Endothelial cell of umbilical vein (primary cell): ENCODE data around the gene METTL21C. TPM values are rescaled to one million over a fixed set of nuclear protein-coding genes. Genes with fewer than 3 reads are reported as not detected.

Experiments used
- BruUV-seq: library from RNA; stranded (reverse); fragments of 400-500 nt; replicated peaks from 2 replicates; lab custom pipeline; 2021; lab: Mats Ljungman, UMichigan
- CTCF ChIA-PET: fragments of 300-600, 350-600 bp; sonication (Branson Sonifier 250); formaldehyde crosslinking; loops from one replicate; lab custom pipeline; 2021; ENCODE audit warnings: antibody characterized with exemption, inconsistent platforms; lab: Charles Lee
- POLR2A ChIA-PET: fragments of 300-600, 350-600 bp; sonication (Branson Sonifier 250); formaldehyde crosslinking; loops from one replicate; lab custom pipeline; 2021; ENCODE audit warnings: antibody characterized with exemption, inconsistent platforms; lab: Charles Lee
- DNase-seq: peaks from one replicate; pipeline ENCODE4 v3.0.0-alpha.2; 2011; ENCODE audit warnings: low read depth, low spot score
- FAIRE-seq: peaks from 2 replicates; lab custom pipeline; 2011; peaks lifted over from hg19 to GRCh38; lab: Jason Lieb, UNC
- H2AFZ ChIP-seq: 2 replicates; pipeline ENCODE4 v1.6.0; 2012; ENCODE audit warnings: low read depth, low read length, control low read depth, inconsistent platforms
- H3K27ac ChIP-seq: 2 replicates; pipeline ENCODE4 v1.5.1; 2011; ENCODE audit warnings: low read depth, mild to moderate bottlenecking, control low read depth, low read length, moderate library complexity; ENCODE audit not compliant: insufficient read depth
- H3K27me3 ChIP-seq, 2 experiments: 2 replicates each; pipeline versions ENCODE4 v1.6.0 to v1.6.1; 2011; ENCODE audit warnings: low read length in 2 of 2, mixed read lengths in 1 of 2; ENCODE audit not compliant: control insufficient read depth in 2 of 2, insufficient read depth in 2 of 2
- H3K36me3 ChIP-seq, 2 experiments: 2 replicates in 1 of 2; 3 replicates in 1 of 2; pipeline ENCODE4 v1.5.1; 2011; ENCODE audit warnings: low read length in 2 of 2, mild to moderate bottlenecking in 1 of 2, moderate library complexity in 1 of 2; ENCODE audit not compliant: control insufficient read depth in 2 of 2, insufficient read depth in 2 of 2; ENCODE audit errors: extremely low read depth in 1 of 2
- H3K4me1 ChIP-seq: 3 replicates; pipeline ENCODE4 v1.5.1; 2011; ENCODE audit warnings: mild to moderate bottlenecking, low read length; ENCODE audit not compliant: control insufficient read depth, insufficient read depth; ENCODE audit errors: extremely low read depth
- H3K4me2 ChIP-seq: 2 replicates; pipeline ENCODE4 v1.6.1; 2011; ENCODE audit warnings: low read length, control low read depth, mixed read lengths; ENCODE audit not compliant: insufficient read depth
- H3K4me3 ChIP-seq, 3 experiments: fragments of 200-600 bp in 1 of 3; sonication (generic), shearing (Covaris generic) in 1 of 3; replicated peaks in 1 of 3; 2 replicates each; pipeline ENCODE4 v1.5.1; 2011 to 2016; ENCODE audit warnings: control low read depth in 3 of 3, low read length in 3 of 3, mild to moderate bottlenecking in 2 of 3, inconsistent platforms in 1 of 3, low read depth in 1 of 3, moderate library complexity in 1 of 3; ENCODE audit not compliant: insufficient read depth in 1 of 3
- H3K79me2 ChIP-seq: 2 replicates; pipeline ENCODE4 v1.6.0; 2012; ENCODE audit warnings: low read length, inconsistent platforms; ENCODE audit not compliant: control insufficient read depth, insufficient read depth
- H3K9ac ChIP-seq: replicated peaks from 2 replicates; pipeline ENCODE3; 2011; ENCODE audit warnings: low read length, control low read depth; ENCODE audit not compliant: insufficient read depth; ENCODE audit errors: extremely low read depth
- H3K9me1 ChIP-seq: replicated peaks from 3 replicates; pipeline ENCODE4 v1.6.0; 2011; ENCODE audit warnings: mild to moderate bottlenecking, low read length; ENCODE audit not compliant: control insufficient read depth, insufficient read depth; ENCODE audit errors: extremely low read depth
- H3K9me3 ChIP-seq: replicated peaks from 2 replicates; pipeline ENCODE4 v1.5.1; 2012; ENCODE audit warnings: low read length, inconsistent platforms; ENCODE audit not compliant: control insufficient read depth, insufficient read depth
- H4K20me1 ChIP-seq: replicated peaks from 2 replicates; pipeline ENCODE3; 2011; ENCODE audit warnings: mild to moderate bottlenecking, low read length; ENCODE audit not compliant: control insufficient read depth, insufficient read depth; ENCODE audit errors: extremely low read depth
- EZH2 ChIP-seq: IDR thresholded peaks from 2 replicates; pipeline ENCODE4 v1.6.1; 2012; ENCODE audit warnings: borderline replicate concordance, low read depth, mild to moderate bottlenecking, moderate library complexity, low read length, inconsistent platforms; ENCODE audit not compliant: severe bottlenecking
- GATA2 ChIP-seq: IDR thresholded peaks from 2 replicates; pipeline ENCODE4 v1.7.0; 2011; ENCODE audit warnings: low read depth, mild to moderate bottlenecking, moderate library complexity, mixed read lengths, low read length; ENCODE audit not compliant: insufficient read length, insufficient read depth
- JUN ChIP-seq: IDR thresholded peaks from 2 replicates; pipeline ENCODE4 v1.6.1; 2011; ENCODE audit warnings: borderline replicate concordance, low read depth; ENCODE audit not compliant: insufficient read length, insufficient read depth
- MYC ChIP-seq: IDR thresholded peaks from one replicate; pipeline ENCODE4 v1.6.1; 2011; ENCODE audit warnings: mild to moderate bottlenecking, low read depth, low read length
- POLR2AphosphoS5 ChIP-seq: IDR thresholded peaks from 2 replicates; pipeline ENCODE4 v1.6.1; 2012; ENCODE audit warnings: low read depth, mild to moderate bottlenecking, control low read depth, low read length, moderate library complexity; ENCODE audit not compliant: insufficient read depth
- dilution Hi-C: fragments of 300-500 bp; cut with MboI; formaldehyde crosslinking; loops from one replicate; pipeline ENCODE4 v1.15.0; 2019; ENCODE audit warnings: low sequenced_read_pairs; ENCODE audit not compliant: extremely low pct_ligation_motif_present
- intact Hi-C: fragments of 100-400 bp; cut with micrococcal nuclease; formaldehyde crosslinking; loops from one replicate; pipeline ENCODE4 v1.10.0; 2022
- polyA plus RNA-seq, 4 experiments: library from polyadenylated mRNA; depleted of rRNA in 3 of 4; stranded (reverse) in 3 of 4; unstranded in 1 of 4; fragments of >200 nt; gene quantifications; 2 replicates each; pipeline versions ENCODE4 v1.2.1 to v1.2.3, GENCODE V29; 2011 to 2012; ENCODE audit warnings: missing spikeins in 1 of 4
- total RNA-seq: library from RNA; stranded (reverse); gene quantifications from 2 replicates; pipeline ENCODE4 v1.2.3, GENCODE V29; 2021
- TF ChIP-seq, protein P1 (sequence below): IDR thresholded peaks from 2 replicates; pipeline ENCODE4 v1.6.1; 2011; ENCODE audit not compliant: insufficient read depth, insufficient read length
- TF ChIP-seq, protein P2 (sequence below), 2 donors: IDR thresholded peaks; 1 replicate in 1 of 2; 2 replicates in 1 of 2; pipeline ENCODE4 v1.5.1; 2011; ENCODE audit warnings: low read length in 2 of 2, mild to moderate bottlenecking in 2 of 2, moderate library complexity in 2 of 2, control low read depth in 1 of 2, inconsistent platforms in 1 of 2, low read depth in 1 of 2; ENCODE audit not compliant: insufficient read depth in 1 of 2; ENCODE audit errors: extremely low read depth in 1 of 2

The METTL21C gene
- total and polyA plus RNA-seq, 2 donors (not counting 3 experiments of a cell fraction or from before 2014, with no cell fraction given) = not detected

DNA sequence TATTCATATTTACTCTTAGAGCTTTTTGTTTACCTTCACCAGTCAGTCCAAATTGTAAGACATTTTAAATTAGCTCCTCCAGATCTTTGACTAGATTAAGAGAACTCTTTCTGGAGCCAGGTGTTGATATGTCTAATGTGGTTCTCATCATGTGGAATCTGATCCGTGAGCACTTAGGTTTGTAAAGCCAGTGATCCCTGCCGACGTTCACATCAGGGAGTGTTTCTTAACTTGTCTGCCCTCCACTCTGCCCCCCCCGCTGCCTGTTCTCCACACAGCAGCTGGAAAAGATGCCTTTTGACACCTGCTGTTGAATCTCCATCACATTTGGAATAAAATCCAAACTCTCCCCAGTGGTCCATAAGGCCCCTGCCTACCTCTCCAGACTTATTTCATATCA is 17.7 kb downstream of the METTL21C start:
- Histone ChIP-seq H3K4me3 (no peak overlapping the region), H3K36me3 (peaks cover 2 to 15% of the 10 kb centered on the region in 2 experiments), H3K27me3 (no peaks in the 10 kb centered on the region), H3K4me2 (no peak overlapping the region), H3K9me3 (no peaks in the 10 kb centered on the region), H3K4me1 (no peaks in the 10 kb centered on the region), H3K27ac (no peak overlapping the region), H4K20me1 (no peaks in the 10 kb centered on the region), H3K79me2 (no peaks in the 10 kb centered on the region), H2AFZ (no peak overlapping the region), H3K9ac (no peak overlapping the region), H3K9me1 (no peaks in the 10 kb centered on the region)
- no peak for DNase-seq
- no peak for FAIRE-seq
- no peak for TF ChIP-seq JUN
- TF ChIP-seq GATA2 = no peak
- no peak for TF ChIP-seq MYC
- TF ChIP-seq, protein P1, sequence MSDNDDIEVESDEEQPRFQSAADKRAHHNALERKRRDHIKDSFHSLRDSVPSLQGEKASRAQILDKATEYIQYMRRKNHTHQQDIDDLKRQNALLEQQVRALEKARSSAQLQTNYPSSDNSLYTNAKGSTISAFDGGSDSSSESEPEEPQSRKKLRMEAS = no peak
- no peak for TF ChIP-seq POLR2AphosphoS5
- BruUV-seq = no TSS peak
- ChIA-PET CTCF (interaction anchor here (1.0 to 2.1 kb wide), 3 partner anchors 14 to 48 kb away, joined by 3 to 9 read pairs (median 6); no protein-coding TSS in a partner anchor), POLR2A (no interaction called here)
- dilution Hi-C loops (no loop called here), intact Hi-C loops (no loop called here)

DNA sequence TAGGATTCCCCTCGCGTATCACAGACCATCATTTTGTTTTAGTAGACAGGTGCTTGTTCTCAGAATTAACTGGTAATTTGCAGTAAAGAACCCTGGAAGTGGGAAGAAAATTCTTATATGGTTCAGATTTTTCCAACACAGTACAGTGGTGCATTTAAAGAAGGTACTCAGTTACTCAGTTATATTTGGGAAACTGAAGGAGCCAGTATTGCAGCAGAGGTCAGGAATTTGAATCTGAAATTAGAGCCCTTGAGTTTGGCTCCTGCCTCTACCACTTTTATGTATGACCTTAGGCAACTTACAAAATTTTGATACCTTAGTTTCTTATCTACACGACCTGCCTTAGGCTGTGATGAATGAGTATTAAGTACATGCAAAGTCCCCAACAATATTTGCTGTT is 19.7 kb downstream of the METTL21C start:
- H3K27me3 ChIP-seq = no peaks in the 10 kb centered on the region
- POLR2A ChIA-PET = no interaction called here

More for the DNA sequence above, 19.7 kb downstream of the METTL21C start:
- TF ChIP-seq EZH2 (no peak), POLR2AphosphoS5 (no peak), JUN (no peak)
- TF ChIP-seq, protein P2, sequence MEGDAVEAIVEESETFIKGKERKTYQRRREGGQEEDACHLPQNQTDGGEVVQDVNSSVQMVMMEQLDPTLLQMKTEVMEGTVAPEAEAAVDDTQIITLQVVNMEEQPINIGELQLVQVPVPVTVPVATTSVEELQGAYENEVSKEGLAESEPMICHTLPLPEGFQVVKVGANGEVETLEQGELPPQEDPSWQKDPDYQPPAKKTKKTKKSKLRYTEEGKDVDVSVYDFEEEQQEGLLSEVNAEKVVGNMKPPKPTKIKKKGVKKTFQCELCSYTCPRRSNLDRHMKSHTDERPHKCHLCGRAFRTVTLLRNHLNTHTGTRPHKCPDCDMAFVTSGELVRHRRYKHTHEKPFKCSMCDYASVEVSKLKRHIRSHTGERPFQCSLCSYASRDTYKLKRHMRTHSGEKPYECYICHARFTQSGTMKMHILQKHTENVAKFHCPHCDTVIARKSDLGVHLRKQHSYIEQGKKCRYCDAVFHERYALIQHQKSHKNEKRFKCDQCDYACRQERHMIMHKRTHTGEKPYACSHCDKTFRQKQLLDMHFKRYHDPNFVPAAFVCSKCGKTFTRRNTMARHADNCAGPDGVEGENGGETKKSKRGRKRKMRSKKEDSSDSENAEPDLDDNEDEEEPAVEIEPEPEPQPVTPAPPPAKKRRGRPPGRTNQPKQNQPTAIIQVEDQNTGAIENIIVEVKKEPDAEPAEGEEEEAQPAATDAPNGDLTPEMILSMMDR (IDR thresholded peaks at IDR 0.05; ENCODE audit: extremely low read depth in 1 of 2, insufficient read depth in 1 of 2, low read depth in 1 of 2, low read length in 2 of 2) = no peak
- intact Hi-C loops = no loop called here
- Histone ChIP-seq H3K79me2 (no peaks in the 10 kb centered on the region), H2AFZ (no peak overlapping the region), H3K9me3 (no peaks in the 10 kb centered on the region), H3K9ac (no peak overlapping the region), H3K9me1 (no peaks in the 10 kb centered on the region), H3K4me1 (no peaks in the 10 kb centered on the region), H3K4me2 (no peak overlapping the region), H3K4me3 (no peak overlapping the region), H3K36me3 (peaks cover 2 to 15% of the 10 kb centered on the region in 2 experiments), H4K20me1 (no peaks in the 10 kb centered on the region), H3K27ac (no peak overlapping the region)
- dilution Hi-C loops = no loop called here
- CTCF ChIA-PET = interaction anchor here (2.1 kb wide), 1 partner anchor 50 kb away, joined by 9 read pairs; no protein-coding TSS in a partner anchor
- no peak for DNase-seq
- FAIRE-seq = no peak
- BruUV-seq = no TSS peak
